Stomach smooth muscle (tissue), 2 donors: Measurements from ENCODE around the gene SLC66A1.

Experiments
- H3K27ac ChIP-seq: one replicate; pipeline ENCODE4 v1.7.0; 2013; ENCODE audit warnings: mild to moderate bottlenecking, low read length, inconsistent platforms
- H3K27me3 ChIP-seq, 2 donors: one replicate each; pipeline ENCODE4 v1.7.0; 2013; ENCODE audit warnings: low read length in 2 of 2; ENCODE audit not compliant: insufficient read depth in 2 of 2, control insufficient read depth in 1 of 2
- H3K36me3 ChIP-seq, 2 donors: one replicate each; pipeline ENCODE4 v1.7.0; 2013; ENCODE audit warnings: low read length in 2 of 2; ENCODE audit not compliant: control insufficient read depth in 2 of 2, insufficient read depth in 2 of 2
- H3K4me1 ChIP-seq: one replicate; pipeline ENCODE4 v1.7.0; 2013; ENCODE audit warnings: low read length; ENCODE audit not compliant: control insufficient read depth, insufficient read depth
- H3K4me3 ChIP-seq, 2 donors: one replicate each; pipeline ENCODE4 v1.7.0; 2013; ENCODE audit warnings: low read length in 2 of 2
- H3K9ac ChIP-seq, 2 donors: one replicate each; pipeline ENCODE4 v1.7.0; 2013; ENCODE audit warnings: low read length in 2 of 2, mild to moderate bottlenecking in 1 of 2
- H3K9me3 ChIP-seq, 2 donors: one replicate each; pipeline ENCODE4 v1.7.0; 2013; ENCODE audit warnings: low read length in 2 of 2; ENCODE audit not compliant: control insufficient read depth in 2 of 2
- donor health status: healthy.
- donor health status: Pancreatic carcinoma.

The SLC66A1 gene

DNA sequence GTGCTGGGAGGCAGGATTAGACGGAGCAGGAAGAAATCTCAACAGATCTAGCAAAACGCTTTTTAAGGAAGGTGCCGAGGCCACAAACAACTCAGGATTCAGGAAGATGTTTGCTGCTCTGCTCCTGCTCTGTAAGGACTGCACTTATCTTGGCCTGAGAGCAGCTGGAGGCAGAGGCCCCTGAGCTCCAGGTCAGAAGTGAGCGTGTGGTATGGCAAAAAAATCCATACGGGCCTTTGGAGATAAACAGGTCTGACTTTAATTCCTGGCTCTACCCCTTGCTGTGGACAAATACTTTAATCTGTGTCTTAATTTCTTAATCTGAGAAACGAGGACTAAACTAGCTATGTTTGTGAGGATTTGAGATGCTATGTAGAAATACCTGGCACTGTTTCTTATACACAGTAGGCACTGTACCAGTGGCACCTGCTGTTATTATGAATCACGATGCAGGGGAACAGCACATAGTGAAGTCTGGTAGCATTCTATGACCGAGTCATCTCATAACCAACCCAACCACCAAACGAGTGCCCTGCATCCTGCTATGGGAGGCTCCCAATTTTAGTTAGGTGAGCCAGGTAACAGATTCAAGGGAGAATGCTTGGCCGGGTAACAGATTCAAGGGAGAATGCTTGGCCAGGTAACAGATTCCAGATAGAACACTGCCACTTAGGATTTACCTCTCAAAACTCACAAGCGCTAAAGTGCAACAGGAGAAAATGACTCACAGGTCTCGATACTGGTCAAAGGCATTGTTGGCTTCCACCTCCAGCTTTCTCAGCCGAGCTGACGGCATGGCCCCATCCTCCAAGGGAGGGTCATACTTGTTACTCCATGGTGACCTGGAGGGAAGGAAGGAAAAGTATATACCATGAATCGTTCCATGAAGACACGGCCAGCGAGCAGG, 65.9 kb downstream of the SLC66A1 start:
- H3K27me3 ChIP-seq: no peaks in the 10 kb centered on the region
- no peak overlapping the region for H3K9ac ChIP-seq
- no peaks in the 10 kb centered on the region for H3K9me3 ChIP-seq
- H3K4me1 ChIP-seq: peaks cover 17% of the 10 kb centered on the region
- H3K27ac ChIP-seq: no peak overlapping the region
- H3K36me3 ChIP-seq: peaks cover 35 to 47% of the 10 kb centered on the region in 2 donors
- H3K4me3 ChIP-seq: no peak overlapping the region
